Skin epidermis (tissue), 12 donors: ENCODE results near the gene FAM120AOS.
"Not testable (repeated sequence)": the region's sequence is repeated elsewhere in the genome, so short reads cannot be mapped to it uniquely, and the experiment has no call there.

Experiments
- H3K27ac ChIP-seq, 21 experiments: fragments of 200-600 bp; sonication (generic) in 11 of 21; one replicate each; pipeline ENCODE4 v1.5.0; 2020; ENCODE audit warnings: mild to moderate bottlenecking in 3 of 21, inconsistent platforms in 2 of 21, moderate library complexity in 2 of 21
- H3K4me3 ChIP-seq, 7 experiments: fragments of 200-600 bp; sonication (generic) in 2 of 7; one replicate each; pipeline ENCODE4 v1.5.0; 2020; ENCODE audit warnings: inconsistent platforms in 2 of 7, mild to moderate bottlenecking in 2 of 7, moderate library complexity in 1 of 7

FAM120AOS gene

DNA sequence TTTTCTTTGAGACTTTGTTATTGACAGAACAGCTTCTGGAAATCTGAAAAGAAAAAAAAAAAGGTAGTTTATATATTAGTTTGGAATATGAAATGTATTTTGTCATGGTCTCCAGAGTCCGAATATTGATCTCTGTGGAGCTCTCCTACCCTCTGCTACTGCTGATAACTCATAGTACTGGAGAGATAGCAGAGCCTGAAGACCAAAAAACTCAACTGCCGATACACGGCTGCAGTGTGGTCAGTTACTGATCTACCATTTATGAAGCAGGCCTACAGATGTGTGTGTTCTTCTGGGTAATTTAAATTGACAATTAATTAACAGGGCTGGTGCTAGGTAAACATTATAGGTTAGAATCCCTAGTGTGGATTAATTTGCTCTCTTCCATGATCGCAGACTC, 5.7 kb downstream of the FAM120AOS start:
- H3K4me3 ChIP-seq = no peak overlapping the region
- no peak overlapping the region for H3K27ac ChIP-seq

DNA sequence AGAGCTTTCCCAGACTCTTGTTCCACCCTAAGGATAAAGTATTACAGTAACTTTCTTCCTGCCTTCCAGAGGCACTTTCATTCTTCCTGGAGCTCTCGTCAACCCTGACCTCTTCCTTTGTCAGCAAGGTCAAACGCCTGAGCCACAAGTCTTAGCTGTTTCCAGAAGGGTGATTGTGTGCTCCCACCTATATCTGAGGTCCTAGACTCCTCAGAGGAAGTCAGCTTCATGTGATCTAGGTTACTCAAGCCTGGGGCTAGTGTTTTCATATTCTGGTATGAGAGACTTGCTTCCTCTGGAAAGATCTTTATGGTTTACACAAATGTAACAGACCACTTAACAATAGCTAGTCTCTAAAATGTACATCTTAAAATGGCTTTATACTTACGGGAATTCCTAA, 7.3 kb downstream of the FAM120AOS start:
- H3K27ac ChIP-seq = no peak overlapping the region
- H3K4me3 ChIP-seq = no peak overlapping the region

- H3K4me3 ChIP-seq = no peak overlapping the region
- H3K27ac ChIP-seq = no peak overlapping the region
These were observed 12.3 kb downstream of the FAM120AOS start for GRCh38 chr9:93440896-93441580.

- H3K27ac ChIP-seq, H3K4me3 ChIP-seq: not testable (repeated sequence)
These were observed 14.1 kb downstream of the FAM120AOS start for GRCh38 chr9:93439301-93439700.

- Histone ChIP-seq H3K4me3 (no peak overlapping the region), H3K27ac (no peak overlapping the region)
These were observed 15.4 kb downstream of the FAM120AOS start for GRCh38 chr9:93437996-93438395.

- Histone ChIP-seq H3K27ac (no peak overlapping the region), H3K4me3 (no peak overlapping the region)
These were observed 16.6 kb downstream of the FAM120AOS start for GRCh38 chr9:93436655-93437407.

- Histone ChIP-seq H3K4me3 (no peak overlapping the region), H3K27ac (no peak overlapping the region)
These were observed 17.2 kb downstream of the FAM120AOS start for GRCh38 chr9:93436218-93436617.

- Histone ChIP-seq H3K27ac (no peak overlapping the region), H3K4me3 (no peak overlapping the region)
These were observed 18.0 kb downstream of the FAM120AOS start for GRCh38 chr9:93435386-93435785.

- Histone ChIP-seq H3K4me3 (no peak overlapping the region), H3K27ac (no peak overlapping the region)
These were observed 19.3 kb downstream of the FAM120AOS start for GRCh38 chr9:93434056-93434455.

DNA sequence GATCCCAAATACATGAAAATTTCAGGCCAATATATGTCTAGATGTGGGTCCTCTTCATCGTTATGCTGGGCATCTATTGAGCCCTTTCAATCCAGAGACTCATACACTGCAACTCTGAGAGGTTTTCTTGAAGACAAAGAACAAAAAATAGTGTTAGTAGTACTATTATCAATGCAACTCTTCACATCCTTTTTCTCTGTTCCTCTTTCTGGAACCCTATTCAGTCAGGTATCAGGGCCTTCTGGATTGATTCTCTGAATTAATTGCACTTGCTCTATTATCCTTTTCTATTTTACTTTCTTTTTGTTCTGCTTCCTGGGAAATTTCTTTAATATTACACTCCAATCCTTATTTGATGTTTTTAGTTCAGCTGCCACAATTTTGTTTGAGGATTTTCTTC, 20.4 kb downstream of the FAM120AOS start:
- no peak overlapping the region for H3K27ac ChIP-seq
- H3K4me3 ChIP-seq = no peak overlapping the region

DNA sequence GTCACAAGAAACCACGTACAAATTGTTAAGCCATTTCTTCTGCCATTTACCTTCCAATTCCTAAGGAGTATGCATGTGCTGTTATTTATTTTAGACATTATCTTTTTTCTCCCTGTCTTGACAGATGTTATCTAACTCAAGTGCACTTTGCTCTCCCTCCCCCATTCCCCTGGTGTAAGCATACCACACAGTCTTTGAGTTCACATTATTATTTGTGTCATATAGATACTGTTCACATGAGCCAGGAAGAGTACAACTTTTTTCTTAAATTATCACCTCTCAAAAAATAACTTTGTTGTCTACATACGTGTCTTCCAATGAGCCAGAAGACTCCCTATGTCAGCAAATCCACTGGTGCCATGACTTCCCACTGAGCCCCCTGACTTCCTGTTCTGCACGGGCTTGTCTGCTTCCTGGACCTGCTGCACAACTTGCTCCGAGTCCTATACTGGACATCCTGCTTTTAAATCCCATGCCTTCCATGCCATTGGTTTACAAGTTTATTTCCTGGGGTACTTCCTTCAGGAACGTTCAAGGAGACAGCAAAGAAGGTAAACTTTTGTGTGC, 21.8 kb downstream of the FAM120AOS start:
- H3K4me3 ChIP-seq = no peak overlapping the region
- no peak overlapping the region for H3K27ac ChIP-seq

DNA sequence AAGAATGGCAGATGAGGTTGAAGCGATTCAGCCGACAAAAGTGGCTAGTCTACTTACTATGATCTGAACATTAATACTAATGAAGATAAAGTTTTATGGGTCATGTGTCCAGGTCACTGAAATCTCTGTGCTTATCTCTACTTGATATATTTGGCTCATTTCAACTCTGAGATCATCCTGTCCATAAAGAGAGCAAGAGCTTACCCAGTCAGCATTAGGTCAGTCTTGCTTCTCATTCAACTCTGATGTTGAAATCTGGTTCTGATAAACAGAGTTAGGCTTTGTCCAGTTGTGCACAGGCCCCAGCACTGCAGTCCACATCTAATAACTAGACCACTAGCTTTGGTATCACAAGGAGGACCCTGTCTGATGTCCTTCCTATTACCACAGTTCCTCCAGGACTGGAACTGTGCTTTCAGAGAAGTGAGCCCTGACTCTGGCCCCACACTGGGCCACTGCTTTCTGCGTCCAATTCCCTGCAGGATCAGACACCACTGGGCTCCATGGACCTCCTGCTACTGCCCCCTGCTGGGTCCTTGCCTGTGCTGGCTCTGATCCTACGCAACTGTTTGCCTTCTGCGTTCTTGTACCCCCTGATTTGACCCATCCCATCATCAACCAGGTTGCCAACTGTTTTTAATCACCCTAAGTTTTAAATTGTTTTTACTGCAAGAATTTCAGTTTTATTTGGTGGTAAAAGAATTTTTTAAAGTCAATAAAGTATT, 25.6 kb downstream of the FAM120AOS start:
- H3K27ac ChIP-seq = no peak overlapping the region
- H3K4me3 ChIP-seq = no peak overlapping the region

DNA sequence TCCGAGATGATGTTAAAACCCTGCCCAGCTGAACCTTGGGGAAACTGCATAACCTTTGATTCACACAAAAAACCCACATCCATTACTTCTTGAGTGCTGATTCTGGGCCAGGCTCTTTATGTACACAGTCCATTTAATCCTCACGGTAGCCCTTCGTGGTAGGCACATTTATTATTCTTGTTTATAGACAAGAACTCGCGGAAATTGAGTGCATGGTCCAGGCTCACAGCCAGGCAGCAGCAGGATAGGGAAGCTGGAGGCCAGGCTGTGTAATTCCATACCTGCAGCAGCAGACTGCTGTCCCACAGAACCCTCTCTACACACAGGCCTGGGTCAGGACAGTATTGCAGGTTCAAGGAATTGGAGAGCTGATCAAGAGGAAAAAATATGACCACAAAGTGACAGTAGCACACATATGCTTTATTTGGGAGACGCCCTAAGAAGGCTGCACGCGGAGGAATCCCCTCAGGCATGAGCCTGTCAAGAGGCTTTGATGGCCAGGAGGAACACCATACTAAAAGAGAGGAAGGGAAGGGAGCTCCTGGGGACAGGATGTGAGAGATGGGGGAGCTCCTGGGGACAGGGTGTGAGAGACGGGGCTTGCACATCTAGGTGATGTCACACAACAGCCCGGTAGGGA, 30.3 kb downstream of the FAM120AOS start:
- no peak overlapping the region for H3K4me3 ChIP-seq
- H3K27ac ChIP-seq = no peak overlapping the region

GRCh38 chr9:93419023-93419422, 34.4 kb downstream of the FAM120AOS start:
- Histone ChIP-seq H3K27ac (no peak overlapping the region), H3K4me3 (no peak overlapping the region)

DNA sequence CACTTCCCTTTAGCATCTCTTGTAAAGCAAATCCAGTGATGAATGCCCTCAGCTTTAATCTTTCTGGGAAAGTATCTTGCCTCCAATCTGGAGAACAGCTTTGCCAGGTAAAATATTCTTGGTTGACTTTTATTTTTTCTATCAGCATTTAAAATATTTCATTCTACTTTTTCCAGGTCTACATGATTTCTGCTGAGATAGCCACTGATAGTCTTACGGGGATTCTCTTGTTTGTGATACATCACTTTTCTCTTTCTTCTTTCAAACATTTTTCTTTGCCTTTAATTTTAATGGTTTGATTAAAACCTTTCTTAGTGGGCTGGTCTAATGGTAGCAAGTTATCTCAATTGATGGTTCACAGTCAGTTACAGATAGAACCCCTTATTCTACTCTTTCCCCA, 35.8 kb downstream of the FAM120AOS start:
- Histone ChIP-seq H3K27ac (no peak overlapping the region), H3K4me3 (no peak overlapping the region)

- Histone ChIP-seq H3K4me3 (no peak overlapping the region), H3K27ac (no peak overlapping the region)
These were observed 36.7 kb downstream of the FAM120AOS start for GRCh38 chr9:93416530-93417235.

GRCh38 chr9:93415176-93415690, 38.1 kb downstream of the FAM120AOS start:
- no peak overlapping the region for H3K27ac ChIP-seq
- H3K4me3 ChIP-seq = no peak overlapping the region

DNA sequence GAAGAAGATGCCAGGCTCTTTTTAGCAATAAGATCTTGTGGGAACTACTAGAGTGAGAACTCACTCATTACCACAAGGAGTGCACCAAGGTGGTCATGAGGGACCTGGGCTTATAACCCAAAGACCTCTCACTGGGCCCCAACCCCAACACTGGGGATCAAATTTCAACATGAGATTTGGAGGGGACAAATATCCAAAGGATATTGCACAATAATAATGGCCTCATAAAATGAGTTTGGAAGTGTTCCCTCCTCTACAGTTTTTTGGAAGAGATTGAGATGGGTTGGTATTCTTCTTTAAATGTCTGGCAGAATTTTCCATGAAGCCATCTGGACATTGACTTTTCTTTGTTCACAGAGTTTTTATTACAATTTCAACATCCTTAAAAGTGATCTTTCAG, 39.9 kb downstream of the FAM120AOS start:
- H3K4me3 ChIP-seq = no peak overlapping the region
- no peak overlapping the region for H3K27ac ChIP-seq

DNA sequence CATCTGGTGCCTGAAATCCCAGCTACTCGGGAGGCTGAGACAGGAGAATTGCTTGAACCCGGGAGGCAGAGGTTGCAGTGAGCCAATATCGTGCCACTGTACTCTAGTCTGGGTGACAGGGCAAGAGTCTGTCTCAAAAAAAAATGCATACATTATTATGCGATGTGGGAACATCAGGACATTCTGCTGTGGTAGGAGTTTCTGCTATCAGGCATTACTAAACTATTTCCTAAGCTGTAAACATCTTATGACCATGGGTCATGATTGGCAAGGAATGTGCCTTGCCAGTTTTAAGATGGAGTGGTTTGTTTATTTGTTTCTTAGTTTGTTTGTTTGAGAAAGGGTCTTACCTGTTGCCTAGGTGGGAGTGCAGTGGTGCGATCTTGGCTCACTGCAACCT, 47.0 kb downstream of the FAM120AOS start:
- Histone ChIP-seq H3K27ac (no peak overlapping the region), H3K4me3 (no peak overlapping the region)
